HG02884 (cell line): ENCODE data around the gene BMP6.
A peak's percentile ranks its signal among the peaks of the same experiment; 100 is the strongest.

Experiments used
- ATAC-seq: cut with Tn5 transposase; IDR thresholded peaks from one replicate; pipeline ENCODE4 v1.9.1; 2021; ENCODE audit warnings: mild to moderate bottlenecking, moderate library complexity; ENCODE audit not compliant: unreplicated experiment

BMP6 gene

DNA sequence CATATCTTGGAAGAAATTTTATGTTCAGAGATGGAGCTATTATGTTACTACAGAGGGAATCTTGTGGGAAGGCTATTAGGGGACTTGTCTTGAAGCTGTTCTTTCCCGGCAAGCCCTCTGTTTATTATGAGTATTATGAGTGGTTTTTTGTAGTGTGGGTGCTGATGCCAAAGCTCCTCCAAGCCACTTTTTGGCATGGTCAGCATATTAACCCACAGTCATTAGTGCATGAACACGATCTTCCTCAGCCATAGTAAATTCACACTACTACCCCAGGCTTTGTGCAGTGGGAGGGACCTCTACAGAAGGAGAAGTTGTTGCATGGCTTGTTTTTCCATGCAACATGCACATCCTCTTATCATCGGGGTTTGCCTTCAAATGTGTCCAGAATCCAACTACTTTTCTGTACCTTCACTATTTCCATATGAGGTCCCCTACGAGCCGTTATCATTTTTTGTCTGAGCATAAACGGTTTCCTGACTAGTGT is 6.5 kb upstream of the BMP6 start:
- no peak for ATAC-seq

DNA sequence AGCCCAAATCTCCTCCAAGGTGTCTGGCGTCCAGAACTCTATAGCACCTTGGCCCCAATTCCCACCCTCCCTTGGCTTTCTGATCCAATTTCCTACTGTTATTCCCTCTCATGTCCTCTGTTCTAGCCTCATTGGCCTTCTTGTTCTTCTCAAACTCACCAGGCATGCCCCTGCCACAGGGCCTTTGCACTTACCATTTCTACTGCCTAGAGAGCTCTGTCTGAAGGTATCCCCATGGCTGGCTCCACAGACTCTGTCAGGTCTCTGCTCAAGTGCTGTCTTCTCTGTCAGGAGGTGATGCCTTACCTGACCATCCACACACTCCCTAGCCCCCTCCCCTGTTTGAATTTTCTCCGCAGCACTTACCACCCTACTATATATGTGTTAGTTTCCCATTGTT is 5.6 kb upstream of the BMP6 start:
- ATAC-seq, result no peak

GRCh38 chr6:7721649-7722048 is 4.2 kb upstream of the BMP6 start:
- ATAC-seq, result no peak

- ATAC-seq, result no peak
These were observed 2.9 kb upstream of the BMP6 start for GRCh38 chr6:7723041-7723447.

- ATAC-seq, result no peak
These were observed 2.3 kb upstream of the BMP6 start for GRCh38 chr6:7723554-7723953.

DNA sequence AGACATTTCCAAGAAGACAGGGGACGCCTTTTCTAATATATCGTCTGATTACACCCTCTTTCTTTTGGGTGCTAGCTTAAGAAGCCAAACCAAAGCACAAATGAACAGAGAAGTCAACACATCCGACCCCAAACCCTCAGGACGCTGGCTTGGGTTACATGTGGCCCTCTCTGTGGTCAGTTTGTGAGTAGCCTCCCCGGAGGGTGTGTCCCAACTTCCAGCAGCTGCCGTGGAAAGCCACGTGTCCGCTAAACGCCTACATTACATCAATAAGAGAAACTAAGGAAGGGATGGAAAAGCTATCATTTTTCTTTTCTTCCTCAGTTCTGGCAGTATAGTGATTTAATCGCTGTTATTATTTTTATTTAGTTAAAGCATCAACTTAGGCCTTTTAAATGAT is 487 bp upstream of the BMP6 start:
- no peak for ATAC-seq

DNA sequence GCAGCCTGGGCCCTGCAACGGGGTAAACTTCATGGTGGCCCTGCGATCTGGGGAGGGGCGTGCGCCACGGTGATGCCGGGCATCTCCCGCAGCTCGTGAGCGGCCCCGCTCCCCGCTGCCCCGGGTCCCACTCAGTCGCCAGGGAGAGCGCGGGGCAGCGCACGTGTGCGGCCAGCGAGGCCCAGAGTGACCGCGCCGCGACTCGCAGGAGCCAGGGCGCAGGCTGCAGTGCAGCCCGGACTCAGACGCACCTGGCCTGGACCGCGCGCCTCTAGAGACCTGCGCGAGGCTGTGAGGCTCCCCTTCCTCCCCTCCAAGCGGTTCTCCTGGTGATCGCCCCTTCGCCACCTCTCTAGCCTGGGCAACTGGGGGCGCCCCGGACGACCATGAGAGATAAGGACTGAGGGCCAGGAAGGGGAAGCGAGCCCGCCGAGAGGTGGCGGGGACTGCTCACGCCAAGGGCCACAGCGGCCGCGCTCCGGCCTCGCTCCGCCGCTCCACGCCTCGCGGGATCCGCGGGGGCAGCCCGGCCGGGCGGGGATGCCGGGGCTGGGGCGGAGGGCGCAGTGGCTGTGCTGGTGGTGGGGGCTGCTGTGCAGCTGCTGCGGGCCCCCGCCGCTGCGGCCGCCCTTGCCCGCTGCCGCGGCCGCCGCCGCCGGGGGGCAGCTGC is 652 bp downstream of the BMP6 start:
- peak; percentile 8 for ATAC-seq

- ATAC-seq, result peak; percentile 5
These were observed 1.4 kb downstream of the BMP6 start for GRCh38 chr6:7727086-7727945.

GRCh38 chr6:7727946-7728854 is 2.3 kb downstream of the BMP6 start:
- peak; percentile 24 for ATAC-seq

GRCh38 chr6:7728855-7729590 is 3.1 kb downstream of the BMP6 start:
- ATAC-seq, result no peak

DNA sequence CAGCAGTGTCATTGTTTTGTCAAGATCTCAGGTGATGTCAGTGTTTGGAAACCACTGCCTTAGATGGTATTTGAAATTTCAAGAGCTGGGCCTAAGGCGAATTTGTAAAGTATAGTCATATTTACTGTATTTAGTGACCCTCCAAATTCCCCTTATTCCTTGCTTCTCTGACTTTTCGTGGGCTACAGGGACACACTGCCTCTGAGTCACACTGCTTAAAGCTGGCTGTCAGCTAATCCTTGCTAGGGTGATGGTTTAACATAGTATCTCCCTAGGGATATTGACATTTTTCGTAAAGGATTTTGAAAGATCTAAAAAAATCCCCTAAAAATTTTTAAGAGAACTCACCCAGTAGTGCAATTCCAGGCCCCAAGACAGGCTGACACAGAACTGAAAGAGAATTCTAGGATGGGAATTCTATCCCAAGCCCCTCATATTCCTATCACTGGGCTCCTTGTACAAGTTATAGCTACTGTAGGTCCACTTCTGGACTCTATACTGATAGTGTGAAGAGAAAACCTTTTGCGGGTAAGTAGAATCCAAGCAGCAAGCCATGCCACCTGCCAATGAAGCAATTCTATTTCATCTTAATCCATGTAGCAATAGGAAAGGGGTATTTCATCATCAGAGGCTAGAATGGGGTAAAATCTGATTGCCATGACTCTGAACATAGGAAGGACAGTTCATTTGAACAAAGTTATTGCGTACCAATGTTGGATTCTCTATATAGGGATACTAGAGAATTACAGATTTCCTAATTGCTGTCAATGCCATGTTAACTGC is 4.3 kb downstream of the BMP6 start:
- ATAC-seq, result no peak

- ATAC-seq, result no peak
These were observed 4.9 kb downstream of the BMP6 start for GRCh38 chr6:7730784-7731227.

- no peak for ATAC-seq
These were observed 5.4 kb downstream of the BMP6 start for GRCh38 chr6:7731294-7731693.

GRCh38 chr6:7732228-7732627 is 6.3 kb downstream of the BMP6 start:
- ATAC-seq, result no peak

GRCh38 chr6:7734707-7735383 is 8.9 kb downstream of the BMP6 start:
- ATAC-seq, result no peak

GRCh38 chr6:7737106-7737505 is 11.2 kb downstream of the BMP6 start:
- ATAC-seq, result no peak

- no peak for ATAC-seq
These were observed 12.0 kb downstream of the BMP6 start for GRCh38 chr6:7737867-7738266.

DNA sequence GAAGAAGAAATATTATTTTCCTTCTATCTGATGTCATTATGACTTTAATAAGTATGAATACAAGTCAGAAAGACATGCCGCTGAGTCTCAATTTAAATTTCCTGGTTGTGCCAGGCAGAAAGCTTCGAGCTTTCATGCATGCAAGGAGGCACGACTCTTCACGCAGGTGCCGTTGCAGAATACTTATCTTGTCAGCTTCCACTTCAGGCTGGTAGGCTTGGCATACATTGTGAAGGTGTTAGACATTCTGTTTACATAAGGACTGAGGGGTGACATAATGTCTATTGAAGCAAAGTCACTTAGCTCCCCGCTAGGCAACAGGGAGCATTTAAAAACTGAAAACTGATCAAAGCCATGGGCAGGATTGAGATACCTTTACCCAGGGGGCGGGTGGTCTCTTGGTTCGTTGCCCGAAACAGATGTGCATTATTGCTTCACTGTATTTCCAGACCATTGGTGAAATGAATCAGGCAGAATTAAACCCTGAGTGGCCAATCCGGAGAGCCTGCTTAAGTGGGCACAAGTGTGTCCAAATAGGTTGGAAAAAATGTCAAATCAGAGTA is 16.4 kb downstream of the BMP6 start:
- no peak for ATAC-seq

- no peak for ATAC-seq
These were observed 20.0 kb downstream of the BMP6 start for GRCh38 chr6:7745942-7746341.
